ENCODE data around the gene METRNL.

METRNL gene

GRCh38 chr17:83095016-83095415 is 15.6 kb downstream of the METRNL start:
- Histone ChIP-seq H3K27me3 (ENCODE audit: low read length) (no peaks in the 10 kb centered on the region), H3K4me2 (ENCODE audit: low read depth, low read length, poor library complexity, severe bottlenecking) (no peak overlapping the region), H3K9me3 (ENCODE audit: insufficient read depth, low read length) (no peaks in the 10 kb centered on the region), H3K79me2 (ENCODE audit: insufficient read depth, low read length) (no peaks in the 10 kb centered on the region), H2AFZ (ENCODE audit: low read depth, low read length, severe bottlenecking) (no peak overlapping the region), H3K9me2 (replicated peaks; ENCODE audit: insufficient read depth, low read length) (no peaks in the 10 kb centered on the region), H3K4me3 (ENCODE audit: insufficient read depth, low read length, poor library complexity, severe bottlenecking) (no peak overlapping the region), H3K9ac (ENCODE audit: low read length) (no peak overlapping the region), H4K20me1 (ENCODE audit: low read depth, low read length) (no peaks in the 10 kb centered on the region), H3K27ac (ENCODE audit: low read depth, low read length) (no peak overlapping the region), H3K36me3 (ENCODE audit: low read length) (no peaks in the 10 kb centered on the region), H3F3A (ENCODE audit: insufficient read depth) (0 out of 2 replicates have a peak, but pooled peaks cover 3% of the 10 kb centered on the region)
- TF ChIP-seq CTCF (IDR thresholded peaks at IDR 0.05; ENCODE audit: insufficient read depth, low read length, poor library complexity, severe bottlenecking): no peak
- TF ChIP-seq EZH2phosphoT487 (conservative IDR thresholded peaks at IDR 0.05; ENCODE audit: low read length): no peak

- Histone ChIP-seq H3K79me2 (ENCODE audit: insufficient read depth, low read length) (no peaks in the 10 kb centered on the region), H2AFZ (ENCODE audit: low read depth, low read length, severe bottlenecking) (no peak overlapping the region), H3K4me2 (ENCODE audit: low read depth, low read length, poor library complexity, severe bottlenecking) (no peak overlapping the region), H3F3A (ENCODE audit: insufficient read depth) (0 out of 2 replicates have a peak, but pooled peaks cover 3% of the 10 kb centered on the region), H3K27me3 (ENCODE audit: low read length) (no peaks in the 10 kb centered on the region), H3K36me3 (ENCODE audit: low read length) (no peaks in the 10 kb centered on the region), H4K20me1 (ENCODE audit: low read depth, low read length) (no peaks in the 10 kb centered on the region), H3K9ac (ENCODE audit: low read length) (no peak overlapping the region), H3K9me2 (replicated peaks; ENCODE audit: insufficient read depth, low read length) (no peaks in the 10 kb centered on the region), H3K4me3 (ENCODE audit: insufficient read depth, low read length, poor library complexity, severe bottlenecking) (no peak overlapping the region), H3K9me3 (ENCODE audit: insufficient read depth, low read length) (no peaks in the 10 kb centered on the region), H3K27ac (ENCODE audit: low read depth, low read length) (no peak overlapping the region)
- no peak for TF ChIP-seq CTCF (IDR thresholded peaks at IDR 0.05; ENCODE audit: insufficient read depth, low read length, poor library complexity, severe bottlenecking)
- no peak for TF ChIP-seq EZH2phosphoT487 (conservative IDR thresholded peaks at IDR 0.05; ENCODE audit: low read length)
Observed at GRCh38 chr17:83096401-83097224, 17.2 kb downstream of the METRNL start.

- no peak for TF ChIP-seq EZH2phosphoT487 (conservative IDR thresholded peaks at IDR 0.05; ENCODE audit: low read length)
- TF ChIP-seq CTCF (IDR thresholded peaks at IDR 0.05; ENCODE audit: insufficient read depth, low read length, poor library complexity, severe bottlenecking): no peak
- H3K9ac ChIP-seq (ENCODE audit: low read length): no peak overlapping the region
- H3K36me3 ChIP-seq (ENCODE audit: low read length): no peaks in the 10 kb centered on the region
- no peaks in the 10 kb centered on the region for H3K27me3 ChIP-seq (ENCODE audit: low read length)
- no peaks in the 10 kb centered on the region for H3K9me3 ChIP-seq (ENCODE audit: insufficient read depth, low read length)
- H4K20me1 ChIP-seq (ENCODE audit: low read depth, low read length): no peaks in the 10 kb centered on the region
- H3K27ac ChIP-seq (ENCODE audit: low read depth, low read length): no peak overlapping the region
- H2AFZ ChIP-seq (ENCODE audit: low read depth, low read length, severe bottlenecking): no peak overlapping the region
- 0 out of 2 replicates have a peak, but pooled peaks cover 3% of the 10 kb centered on the region for H3F3A ChIP-seq (ENCODE audit: insufficient read depth)
- H3K79me2 ChIP-seq (ENCODE audit: insufficient read depth, low read length): no peaks in the 10 kb centered on the region
- H3K9me2 ChIP-seq (replicated peaks; ENCODE audit: insufficient read depth, low read length): no peaks in the 10 kb centered on the region
- no peak overlapping the region for H3K4me3 ChIP-seq (ENCODE audit: insufficient read depth, low read length, poor library complexity, severe bottlenecking)
- H3K4me2 ChIP-seq (ENCODE audit: low read depth, low read length, poor library complexity, severe bottlenecking): no peak overlapping the region
Observed at GRCh38 chr17:83097831-83098230, 18.4 kb downstream of the METRNL start.

Data from SU-DHL-6 (cell line).